ENCODE data around the gene SESTD1. TPM values are rescaled to one million over a fixed set of nuclear protein-coding genes. Genes with fewer than 3 reads are reported as not detected.

The SESTD1 gene
- total RNA-seq, 1 donor from 2014 or later = 82.2 TPM

DNA sequence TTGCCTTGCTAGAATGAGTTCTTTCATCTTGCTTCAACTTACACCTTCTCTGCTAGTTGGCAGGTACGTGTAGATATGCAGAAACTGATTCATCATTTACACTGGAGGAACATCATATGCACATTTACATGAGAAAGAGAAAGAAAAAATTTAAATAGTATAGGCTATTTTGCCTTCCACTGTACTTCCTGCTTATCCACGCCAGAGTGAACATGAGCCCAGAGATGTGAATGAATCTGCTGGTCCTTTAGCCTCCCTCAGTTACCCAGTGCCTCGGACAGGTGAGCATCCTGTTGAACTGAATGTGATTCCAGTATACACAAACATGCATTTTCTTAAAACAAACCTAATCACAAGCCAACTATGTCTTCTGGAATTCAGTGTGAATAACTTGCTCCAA is 83.6 kb downstream of the SESTD1 start:
- DNase-seq = no peak

DNA sequence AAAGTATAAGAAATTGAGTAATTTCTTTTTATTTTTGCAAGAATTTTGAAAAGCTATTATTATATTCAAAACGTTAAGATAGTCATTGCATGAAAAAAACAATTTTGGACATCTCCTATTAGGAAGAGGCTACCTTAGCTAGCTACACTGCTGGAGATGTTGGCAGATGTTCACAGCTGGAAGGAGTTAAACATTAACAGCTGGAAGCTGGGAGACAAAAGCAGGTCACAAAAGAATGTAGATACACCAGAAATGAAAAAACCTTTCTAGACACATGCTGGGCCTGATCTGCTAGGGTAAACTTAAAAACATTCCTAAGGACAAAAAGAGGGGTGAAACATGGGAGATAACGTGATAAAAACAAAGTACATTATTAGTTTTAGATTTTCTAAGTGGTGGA is 84.4 kb downstream of the SESTD1 start:
- DNase-seq = no peak

DNA sequence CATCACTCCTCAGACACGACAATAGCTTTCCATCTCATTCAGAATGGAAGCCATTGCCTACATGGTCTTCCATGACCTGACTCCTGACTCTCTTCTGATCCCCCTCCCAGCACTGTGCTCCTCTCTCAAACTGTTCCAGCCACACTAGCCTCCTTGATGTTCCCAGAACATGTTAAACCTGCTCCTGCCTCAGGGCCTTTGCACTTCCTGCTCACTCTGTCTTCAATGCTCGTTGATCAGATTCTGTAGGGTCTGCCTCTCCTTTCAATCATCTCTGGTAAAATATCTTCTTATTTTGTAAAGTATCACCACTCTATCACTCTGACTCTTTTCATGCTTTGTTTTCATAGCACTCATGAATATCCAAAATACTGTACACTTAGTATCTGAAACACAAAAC is 84.9 kb downstream of the SESTD1 start:
- no peak for DNase-seq

DNA sequence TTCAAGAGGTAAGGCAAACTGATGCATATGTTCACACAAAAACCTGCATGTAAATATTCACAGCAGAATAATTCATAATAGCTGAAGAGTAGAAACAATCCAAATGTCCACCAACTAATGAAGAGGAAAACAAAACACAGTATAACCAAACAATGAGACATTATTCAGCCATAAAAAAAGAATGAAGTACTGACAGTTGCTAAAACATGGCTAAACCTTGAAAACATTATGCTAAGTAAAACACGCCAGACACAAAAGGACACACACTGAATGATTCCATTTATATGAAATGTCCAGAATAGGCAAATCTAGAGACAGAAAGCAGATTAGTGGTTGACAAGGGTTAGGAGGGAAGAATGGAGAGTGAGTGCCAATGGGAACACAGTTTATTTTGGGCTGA is 86.9 kb downstream of the SESTD1 start:
- no peak for DNase-seq

DNA sequence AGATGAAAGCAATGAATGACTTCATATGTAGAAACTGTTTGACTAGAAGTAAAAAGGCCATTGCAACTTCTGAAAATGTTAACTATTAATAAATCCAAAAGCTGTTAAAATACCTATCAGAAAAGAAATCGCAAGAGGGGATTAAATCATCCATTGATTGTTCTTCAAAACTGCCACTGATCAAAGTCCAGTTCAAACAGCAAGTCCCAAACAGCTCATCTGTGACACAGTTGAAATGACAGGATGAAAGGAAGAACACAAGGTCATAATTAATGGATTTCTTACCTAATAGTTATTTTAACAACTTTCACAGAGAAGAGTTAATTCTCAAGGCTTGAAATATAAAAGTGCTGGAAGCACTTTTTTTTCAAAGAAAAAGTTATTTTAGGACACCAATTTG is 90.4 kb downstream of the SESTD1 start:
- no peak for DNase-seq

DNA sequence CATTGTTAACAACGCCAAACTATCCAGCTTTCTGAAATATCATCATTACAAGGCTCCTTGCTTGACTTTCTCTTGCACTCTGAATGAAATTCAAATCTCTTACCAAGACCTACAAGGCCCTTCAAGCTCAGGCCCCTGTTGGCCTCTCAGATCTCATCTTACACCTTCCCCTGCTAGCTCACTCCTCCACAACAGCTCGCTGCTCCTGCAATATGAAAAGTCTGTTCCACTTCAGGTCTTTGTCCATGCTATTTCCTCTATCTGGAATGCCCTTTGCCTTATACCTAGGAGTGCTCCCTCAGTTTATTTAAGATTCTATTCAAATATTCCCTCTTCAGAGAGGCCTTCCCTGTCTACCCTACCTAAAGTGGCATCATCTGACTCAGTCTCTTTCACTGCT is 91.7 kb downstream of the SESTD1 start:
- DNase-seq = no peak

DNA sequence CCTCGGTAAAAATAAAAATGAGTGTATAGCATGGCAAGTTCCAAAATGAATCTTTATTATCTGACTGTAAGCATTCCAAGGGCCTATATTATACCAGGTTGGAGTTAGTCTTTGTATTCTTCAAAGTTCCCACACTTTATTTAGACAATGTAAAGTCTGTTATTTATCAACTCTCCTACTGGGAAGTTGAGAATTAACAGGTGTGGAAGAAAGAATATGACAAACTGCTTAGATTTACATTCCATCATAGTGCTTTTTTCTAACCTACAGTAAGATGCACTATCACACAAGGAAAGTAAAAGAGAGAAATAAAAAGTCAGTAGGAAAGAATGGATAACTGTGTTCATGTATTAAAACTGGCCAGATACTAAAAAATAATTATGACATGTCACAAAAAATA is 93.3 kb downstream of the SESTD1 start:
- DNase-seq = no peak

DNA sequence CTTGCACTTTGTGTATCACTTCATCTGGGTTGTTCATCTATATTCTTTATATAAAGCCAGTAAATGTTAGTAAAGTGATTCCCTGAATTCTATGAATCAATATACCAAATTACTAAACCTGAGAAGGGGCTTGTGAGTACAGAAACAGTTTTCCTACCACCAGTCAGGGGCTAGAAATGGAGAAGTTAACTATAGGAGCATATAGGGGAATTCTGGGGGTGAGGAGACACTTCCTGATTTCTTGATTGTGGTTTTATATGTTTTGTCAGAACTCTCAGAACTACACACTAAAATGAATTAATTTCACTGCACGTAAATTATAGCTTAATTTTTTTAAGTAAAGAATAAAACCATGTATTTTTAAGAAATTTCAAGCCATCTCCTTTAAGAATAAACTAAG is 93.7 kb downstream of the SESTD1 start:
- no peak for DNase-seq

DNA sequence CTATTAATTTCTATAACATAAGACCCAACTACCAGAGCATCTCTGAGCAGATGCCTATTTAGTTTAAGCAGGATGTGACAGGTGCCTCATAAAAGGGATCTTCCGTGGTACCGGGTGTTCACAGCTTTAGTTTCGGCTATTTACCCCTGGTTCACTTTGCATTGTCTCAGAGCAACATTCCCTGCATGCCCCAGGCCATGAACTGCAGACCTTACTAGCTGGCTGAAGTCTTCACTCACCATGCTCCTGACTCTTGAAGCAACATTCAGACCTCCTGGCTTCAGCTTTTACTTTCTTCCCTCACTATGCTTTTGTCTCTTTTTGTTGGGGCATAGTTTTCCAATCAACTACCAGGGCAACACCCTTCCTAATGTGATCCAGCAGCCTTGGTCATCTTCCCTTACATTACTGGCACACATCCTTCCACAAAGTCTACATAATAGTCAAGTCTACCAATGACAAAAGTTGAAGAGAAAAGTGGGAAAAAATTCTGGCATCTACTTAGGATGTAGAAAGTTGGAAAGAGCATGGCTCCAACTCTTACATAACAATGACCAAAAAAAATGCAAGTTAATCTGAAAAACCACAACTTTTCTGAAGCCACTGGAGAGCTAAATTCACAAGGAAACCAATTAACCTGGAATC is 99.2 kb downstream of the SESTD1 start:
- DNase-seq = no peak

DNA sequence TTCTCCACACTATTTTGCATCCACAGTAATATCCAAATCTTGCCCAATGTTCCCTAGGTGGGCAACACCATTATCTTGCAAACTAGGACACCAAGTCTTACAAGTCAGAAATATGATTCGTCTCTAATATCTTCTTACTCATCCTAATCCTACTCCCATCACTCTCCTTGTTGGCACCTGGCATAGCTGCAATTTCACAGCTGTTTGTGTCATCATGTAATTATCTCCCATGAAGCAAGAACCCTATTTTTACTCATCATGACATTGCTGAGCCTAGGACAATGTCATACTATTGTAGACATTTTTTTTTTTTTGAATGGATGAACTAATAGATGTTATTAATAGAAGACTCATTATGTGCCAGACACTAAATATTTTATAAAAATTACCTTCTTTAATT is 123.4 kb downstream of the SESTD1 start:
- no peak for DNase-seq

DNA sequence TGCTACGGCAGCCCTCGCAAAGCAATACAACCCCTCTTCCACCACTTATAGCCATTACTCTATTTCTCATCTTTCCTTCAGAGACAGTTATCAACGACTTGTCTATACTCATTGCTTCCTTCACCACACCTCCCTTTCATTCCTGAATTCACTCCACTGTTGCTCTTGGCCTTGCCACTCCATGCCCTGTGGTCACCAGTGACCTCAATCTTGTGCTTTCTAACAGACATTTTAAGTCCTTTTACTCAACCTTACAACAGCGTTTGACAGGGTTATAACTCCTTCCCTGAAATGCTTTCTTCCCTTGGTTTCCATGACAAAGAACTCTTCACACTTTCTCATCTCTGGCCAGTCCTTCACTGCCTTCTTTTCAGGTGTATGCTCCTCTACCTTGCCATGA is 124.1 kb downstream of the SESTD1 start:
- DNase-seq = no peak

DNA sequence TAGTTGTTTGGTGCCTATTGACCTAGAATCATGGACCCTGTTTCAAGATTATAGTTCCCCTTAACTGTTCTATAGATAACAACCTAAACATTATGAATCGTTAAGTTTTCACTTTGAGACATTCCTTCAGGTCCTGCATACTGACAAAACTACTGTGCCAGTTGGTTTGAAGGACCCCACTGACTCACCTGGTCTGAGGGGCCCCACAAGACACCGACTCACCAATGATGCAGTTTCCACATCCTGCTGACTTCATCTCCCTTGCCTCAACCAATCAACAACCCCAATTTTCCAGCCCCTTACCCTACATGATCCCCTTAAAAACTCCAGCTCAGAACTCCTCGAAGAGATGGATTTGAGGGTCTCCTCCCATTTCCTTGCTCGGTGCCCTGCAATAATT is 125.1 kb downstream of the SESTD1 start:
- no peak for DNase-seq

DNA sequence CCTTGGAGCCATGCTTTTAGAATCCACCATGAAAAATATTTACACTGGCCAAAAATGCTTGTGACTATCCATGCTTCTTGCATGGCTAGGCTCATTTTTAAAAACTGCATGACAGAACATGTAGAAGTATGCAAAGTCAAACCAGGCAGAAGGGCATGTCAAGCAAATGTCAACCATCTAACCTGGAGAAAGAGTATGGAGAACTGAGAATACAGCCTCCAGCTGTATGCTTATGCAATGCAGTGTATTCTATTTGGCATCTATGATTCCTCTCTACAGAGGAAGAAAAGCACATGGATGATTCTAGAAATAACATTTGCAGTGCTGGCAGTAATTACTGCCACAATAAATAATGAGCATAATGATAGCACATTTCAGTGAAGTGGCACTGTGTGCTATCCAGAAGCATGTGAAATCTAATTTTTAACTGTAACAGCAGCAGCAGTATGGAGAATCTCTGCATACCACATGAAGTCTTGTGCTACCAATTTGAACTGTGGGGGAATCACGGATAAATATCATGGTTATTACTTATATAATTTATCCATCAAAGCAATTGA is 127.4 kb downstream of the SESTD1 start:
- DNase-seq = no peak

DNA sequence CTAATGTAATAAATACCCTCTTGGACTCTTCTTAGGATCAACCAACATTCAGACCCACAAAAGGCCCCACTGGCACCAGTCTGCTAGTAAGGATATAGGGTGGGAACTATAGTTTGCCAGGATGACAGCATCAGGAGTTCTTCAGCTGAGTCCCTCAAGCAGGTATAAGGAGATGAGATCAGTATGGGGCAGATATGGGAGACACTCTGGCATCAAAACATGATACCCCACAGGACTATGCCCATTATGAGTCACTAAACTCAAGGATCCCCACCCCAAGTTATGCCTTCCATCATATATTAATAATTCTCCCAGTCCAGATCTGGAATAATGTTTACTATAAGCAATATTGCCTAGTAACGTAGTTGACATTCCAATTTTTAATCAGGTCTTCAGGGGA is 131.6 kb downstream of the SESTD1 start:
- no peak for DNase-seq

DNA sequence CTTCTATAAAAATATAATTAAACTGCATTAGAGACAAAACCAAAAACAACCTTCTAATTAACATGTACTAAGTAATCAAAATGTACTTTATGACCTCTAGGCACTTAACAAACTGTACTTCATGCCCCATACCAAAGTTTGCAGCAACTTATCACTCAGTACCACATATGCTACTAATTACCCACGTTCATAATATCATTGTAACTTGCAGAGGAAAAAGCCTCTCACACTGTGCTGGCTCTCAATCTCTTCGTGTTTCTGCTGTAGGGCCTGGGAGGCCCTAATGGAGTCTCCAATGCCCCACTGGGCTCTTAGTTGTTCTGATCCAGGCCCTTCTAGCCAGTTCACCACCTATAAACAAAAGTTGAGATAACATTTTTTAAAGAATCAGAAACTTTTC is 132.6 kb downstream of the SESTD1 start:
- DNase-seq = no peak

DNA sequence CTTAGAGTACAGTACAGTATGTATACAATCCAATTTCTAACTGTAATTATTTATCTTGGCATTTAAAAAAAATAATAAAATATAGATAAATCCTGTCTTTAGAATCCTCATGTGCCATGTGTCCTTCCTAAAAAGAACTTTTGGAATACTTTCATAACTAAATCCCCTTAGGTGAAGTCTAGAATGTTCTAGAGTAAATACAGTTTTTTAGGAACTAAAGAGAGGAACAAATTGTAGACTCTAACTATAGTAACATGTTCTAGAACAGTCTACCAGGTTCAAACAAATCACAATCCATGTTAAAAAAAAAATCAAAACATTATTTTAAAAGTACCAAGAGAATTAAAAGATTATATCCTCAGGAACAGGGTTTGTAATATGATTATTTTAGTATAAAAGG is 134.1 kb downstream of the SESTD1 start:
- no peak for DNase-seq

DNA sequence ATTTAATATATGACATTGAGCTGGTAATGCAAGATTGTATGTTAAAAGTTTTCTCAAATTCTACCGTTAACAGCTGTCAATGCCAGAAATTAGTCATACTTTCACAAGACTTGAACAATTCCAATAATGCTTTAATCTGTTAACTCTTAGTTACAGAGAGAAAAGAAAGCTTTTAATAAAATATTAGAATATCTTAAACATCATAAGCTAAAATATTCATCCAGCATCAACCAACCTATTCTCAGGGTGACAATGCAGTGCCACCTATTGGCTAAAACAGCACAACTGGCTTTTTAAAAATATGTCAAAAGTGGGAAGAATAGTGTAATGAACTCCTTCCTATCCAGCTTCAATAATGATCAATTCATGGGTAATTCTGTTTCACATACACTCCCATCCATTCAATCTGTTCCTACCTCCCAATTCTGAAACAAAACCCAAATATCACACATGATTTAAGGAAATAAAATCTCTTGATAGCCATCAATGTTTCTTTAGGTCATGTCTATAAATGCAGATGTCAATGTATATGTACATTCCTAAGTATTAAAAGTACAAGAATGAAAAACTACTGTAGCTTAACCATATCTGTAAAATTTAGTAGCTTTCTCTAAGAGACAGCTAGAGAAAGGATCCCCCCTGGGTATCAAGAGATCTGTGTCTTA is 134.9 kb downstream of the SESTD1 start:
- DNase-seq = no peak

DNA sequence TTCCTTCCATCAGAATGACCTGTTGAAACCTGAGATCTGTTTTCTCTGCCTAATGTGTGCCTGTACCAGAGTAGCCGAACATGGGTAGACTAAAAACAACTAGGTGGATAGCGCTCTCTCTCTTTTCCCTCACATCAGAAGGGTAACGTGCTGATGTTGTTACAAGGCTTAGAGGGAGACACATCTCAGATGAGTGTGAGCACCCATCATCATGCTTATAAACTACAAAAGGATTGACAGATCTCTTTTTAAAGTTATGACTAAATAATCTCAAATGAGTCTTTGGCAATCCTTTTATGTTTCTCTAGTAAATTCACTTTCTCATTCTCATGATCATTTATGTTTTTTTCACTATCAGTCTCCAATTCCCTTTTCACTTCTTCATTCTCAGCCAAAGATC is 139.2 kb downstream of the SESTD1 start:
- DNase-seq = no peak

DNA sequence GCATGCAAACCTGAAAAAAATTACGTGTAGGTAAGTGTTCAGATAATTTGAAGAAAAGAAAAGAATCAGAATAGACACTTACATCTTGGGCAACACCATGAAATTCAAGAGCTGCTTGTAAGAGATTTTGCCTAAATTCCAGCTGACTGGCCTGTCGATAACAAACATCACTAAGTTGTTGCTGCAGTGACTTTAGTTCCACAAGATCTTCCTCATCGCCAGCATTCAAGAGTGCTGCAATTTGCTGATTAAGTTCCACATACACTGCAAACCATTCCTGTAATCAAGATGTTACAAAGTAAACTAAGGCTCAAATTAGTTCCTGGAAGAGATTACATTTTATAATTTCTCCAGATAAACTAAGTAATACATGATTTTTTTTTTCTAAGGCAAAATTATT is 140.3 kb downstream of the SESTD1 start:
- DNase-seq = no peak

DNA sequence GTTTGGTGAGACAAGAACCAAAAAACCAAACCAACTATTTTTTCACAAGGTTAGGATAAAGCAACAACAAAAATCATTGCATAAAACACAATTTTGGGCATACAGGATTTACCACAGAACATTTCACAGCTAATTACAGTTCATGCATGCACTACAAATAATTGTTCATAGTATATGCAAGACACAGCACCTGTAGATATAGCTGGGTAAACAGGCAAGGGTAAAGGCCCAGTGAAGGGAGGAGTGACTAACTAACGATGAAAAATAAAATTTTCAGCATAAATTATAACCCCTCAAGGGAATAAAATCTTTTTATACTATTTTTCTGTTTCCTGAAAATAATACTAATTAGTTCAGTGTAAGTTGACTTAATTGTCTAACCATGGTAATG is 141.4 kb downstream of the SESTD1 start:
- no peak for DNase-seq

DNA sequence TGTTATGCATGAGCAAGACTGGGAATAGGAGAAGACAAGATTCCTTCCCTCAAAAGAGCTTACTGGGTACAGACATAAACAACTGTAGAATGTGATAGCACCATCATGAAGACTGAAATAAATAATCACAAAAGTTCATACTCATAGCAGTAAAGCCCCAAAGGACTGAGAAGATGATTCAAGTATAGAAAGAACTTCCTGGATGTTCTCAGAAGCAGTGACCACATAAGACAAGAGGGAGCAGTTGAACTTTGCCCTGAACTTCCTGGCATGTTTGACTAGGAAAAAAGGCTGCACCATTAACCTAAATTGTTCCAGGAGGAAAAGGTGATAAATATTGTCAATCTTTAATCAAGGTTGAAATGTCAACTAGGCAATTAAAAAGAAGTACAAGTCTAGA is 156.9 kb downstream of the SESTD1 start:
- DNase-seq = no peak

DNA sequence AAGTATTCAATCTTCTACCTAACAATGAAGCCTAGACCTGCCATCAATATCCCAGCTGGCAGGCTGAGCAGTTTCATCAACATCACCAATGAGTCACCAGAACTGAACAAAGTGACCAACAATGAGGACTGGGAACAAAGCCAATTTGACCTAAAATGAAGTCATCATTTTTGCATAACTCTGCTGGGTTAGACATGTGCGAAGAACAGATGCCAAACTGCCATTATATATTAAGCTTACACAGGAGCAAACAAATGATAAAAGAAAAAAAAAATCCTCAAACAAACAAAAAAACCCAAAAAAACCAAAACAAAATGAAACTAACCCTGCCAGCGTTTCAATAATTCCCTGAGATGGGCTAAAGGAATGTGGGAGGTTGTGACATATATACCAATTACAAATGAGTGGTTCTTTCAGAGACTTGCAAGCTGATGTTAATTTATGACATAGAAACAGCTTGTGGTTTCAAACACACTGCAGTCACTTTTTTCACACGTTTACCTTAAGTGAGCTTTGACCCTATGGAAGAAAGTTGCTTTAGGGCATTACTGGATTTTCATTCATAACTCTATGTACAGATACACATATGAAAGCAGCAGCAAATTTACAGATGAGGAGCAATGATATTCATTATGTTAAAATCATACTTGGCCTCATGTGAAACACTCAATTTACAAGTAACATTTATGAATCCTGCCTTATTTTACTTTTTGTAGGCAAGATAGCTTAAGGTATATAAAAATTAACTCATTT is 157.8 kb downstream of the SESTD1 start:
- peak; percentile 39 for DNase-seq

DNA sequence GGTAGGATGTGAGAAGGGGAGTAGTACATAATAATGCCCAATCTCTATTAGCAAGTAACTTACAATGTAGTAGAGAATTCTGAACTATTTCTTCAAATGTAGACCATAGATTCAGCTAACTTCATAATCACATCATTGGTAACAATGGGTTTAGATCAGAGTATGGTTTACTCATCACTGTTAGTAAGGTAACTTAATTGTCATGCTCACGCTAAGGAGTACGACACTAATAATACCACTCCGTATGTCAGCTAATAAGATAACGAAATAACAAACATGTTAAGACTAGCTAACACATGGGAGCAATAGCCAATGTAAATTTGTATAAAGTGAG is 158.3 kb downstream of the SESTD1 start:
- DNase-seq = no peak

DNA sequence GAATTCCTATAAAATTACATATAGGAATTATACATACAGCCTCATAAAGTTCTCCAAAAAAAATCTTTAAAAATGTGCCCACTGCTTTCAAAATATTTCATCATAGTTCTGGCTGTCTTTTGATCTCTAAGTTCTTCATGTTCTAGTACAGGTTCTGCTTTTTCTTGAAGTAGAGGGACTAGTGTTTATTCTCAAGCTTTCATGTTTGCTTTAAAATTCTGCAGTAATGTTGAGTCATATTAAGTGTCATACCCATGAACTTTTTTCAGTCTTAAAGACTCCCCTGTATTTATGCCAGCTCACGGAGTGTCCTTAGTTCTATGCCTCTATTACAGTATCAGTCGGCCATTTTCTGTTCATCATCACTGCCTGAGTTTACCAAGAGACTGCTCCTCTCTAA is 159.9 kb downstream of the SESTD1 start:
- DNase-seq = no peak
